ENCODE results near the gene OTX1.

DNA sequence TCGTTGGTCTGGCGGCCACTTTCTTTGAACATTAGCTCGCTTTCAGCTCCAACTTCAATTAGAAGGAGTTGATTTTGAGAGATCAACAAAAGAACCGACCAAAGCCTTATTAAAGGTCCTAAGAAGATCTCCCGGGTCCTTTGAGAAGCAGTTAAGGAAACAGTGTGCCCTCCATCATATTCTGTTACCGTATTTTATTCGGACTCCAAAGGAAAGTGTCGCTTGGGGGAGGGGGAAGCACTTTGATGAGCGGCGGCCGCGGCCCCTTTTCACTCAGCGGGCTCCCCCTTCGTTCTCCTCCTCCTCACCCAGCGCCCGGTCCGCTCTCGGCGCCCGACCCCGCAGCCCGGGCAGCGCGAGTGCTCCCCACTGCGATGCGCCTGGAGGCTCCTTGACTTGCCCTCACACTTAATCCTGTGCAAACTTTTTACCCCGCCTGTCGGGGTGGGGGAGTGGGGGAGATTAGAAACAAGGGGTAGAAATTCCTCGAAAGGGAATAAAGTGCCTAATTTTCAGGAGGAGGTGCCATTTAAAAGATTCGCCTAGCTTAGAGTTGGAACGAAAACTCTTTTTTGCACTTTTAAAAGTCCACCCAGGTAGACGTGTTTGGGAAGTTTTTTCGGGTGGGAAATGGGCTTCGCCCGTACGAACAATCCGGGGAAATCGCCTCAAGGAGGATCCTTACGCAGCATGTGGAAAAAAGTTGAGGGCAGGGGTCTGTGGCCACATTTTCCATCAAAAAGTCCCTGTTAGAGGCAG is 1.2 kb upstream of the OTX1 start:
- TF ChIP-seq, protein P1, sequence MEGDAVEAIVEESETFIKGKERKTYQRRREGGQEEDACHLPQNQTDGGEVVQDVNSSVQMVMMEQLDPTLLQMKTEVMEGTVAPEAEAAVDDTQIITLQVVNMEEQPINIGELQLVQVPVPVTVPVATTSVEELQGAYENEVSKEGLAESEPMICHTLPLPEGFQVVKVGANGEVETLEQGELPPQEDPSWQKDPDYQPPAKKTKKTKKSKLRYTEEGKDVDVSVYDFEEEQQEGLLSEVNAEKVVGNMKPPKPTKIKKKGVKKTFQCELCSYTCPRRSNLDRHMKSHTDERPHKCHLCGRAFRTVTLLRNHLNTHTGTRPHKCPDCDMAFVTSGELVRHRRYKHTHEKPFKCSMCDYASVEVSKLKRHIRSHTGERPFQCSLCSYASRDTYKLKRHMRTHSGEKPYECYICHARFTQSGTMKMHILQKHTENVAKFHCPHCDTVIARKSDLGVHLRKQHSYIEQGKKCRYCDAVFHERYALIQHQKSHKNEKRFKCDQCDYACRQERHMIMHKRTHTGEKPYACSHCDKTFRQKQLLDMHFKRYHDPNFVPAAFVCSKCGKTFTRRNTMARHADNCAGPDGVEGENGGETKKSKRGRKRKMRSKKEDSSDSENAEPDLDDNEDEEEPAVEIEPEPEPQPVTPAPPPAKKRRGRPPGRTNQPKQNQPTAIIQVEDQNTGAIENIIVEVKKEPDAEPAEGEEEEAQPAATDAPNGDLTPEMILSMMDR (IDR thresholded peaks at IDR 0.05; ENCODE audit: insufficient read depth, low read depth, low read length) = no peak
- peak; percentile 46 for TF ChIP-seq EZH2 (IDR thresholded peaks at IDR 0.05; ENCODE audit: insufficient read depth, low read length)
